Measurements from ENCODE around the gene RASL10B. TPM values are rescaled to one million over a fixed set of nuclear protein-coding genes. Genes with fewer than 3 reads are reported as not detected.

RASL10B gene
- total and polyA plus RNA-seq, 7 experiments from 2014 or later = 0.14 to 0.76 (median 0.37) TPM

DNA sequence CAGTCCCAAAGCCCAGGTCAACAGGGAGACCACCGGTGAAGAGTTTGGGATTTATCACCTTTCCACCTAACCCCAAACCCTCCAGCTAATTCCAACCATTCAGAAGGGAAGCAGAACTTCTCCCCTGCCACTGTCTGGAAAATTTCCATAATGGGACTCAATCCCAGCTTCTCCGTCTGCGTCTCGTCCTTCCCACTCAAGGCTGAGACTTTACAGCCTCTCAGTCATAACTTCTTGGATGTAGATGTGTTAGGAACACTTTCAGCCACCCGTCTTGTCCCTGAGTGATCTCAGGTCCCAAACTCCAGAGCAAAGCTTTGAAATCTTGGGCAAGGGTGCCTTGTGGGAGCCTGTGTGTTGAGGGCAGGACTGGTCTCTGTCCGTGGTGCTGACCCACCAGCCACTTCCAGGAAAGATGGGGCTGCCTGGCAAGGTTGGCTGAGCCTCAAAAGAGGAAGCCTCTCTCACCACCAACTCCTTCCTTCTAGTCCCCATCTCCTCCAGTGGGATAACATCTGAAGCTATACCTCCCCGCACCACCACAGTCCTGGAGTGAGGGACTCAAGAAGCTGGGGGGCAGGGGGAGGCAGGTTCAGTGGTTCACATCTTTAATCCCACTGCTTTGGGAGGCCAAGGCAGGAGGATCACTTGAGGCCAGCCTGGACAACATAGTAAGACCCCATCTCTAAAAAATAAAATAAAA is 12.3 kb downstream of the RASL10B start:
- no peaks in the 10 kb centered on the region for H3K4me1 ChIP-seq (ENCODE audit: control insufficient read depth in 2 of 2, insufficient read depth in 2 of 2, low read length in 2 of 2)
- Mint-ChIP-seq H3K36me3 (no peaks in the 10 kb centered on the region), H3K4me3 (no peak overlapping the region), H3K4me1 (peaks cover 4 to 16% (median 11%) of the 10 kb centered on the region in 7 donors), H3K27me3 (peaks cover 27 to 42% (median 33%) of the 10 kb centered on the region in 5 donors), H3K27ac (no peak overlapping the region), H3K9me3 (peaks cover 0 to 1% (median 0%) of the 10 kb centered on the region in 11 donors)
- no peaks in the 10 kb centered on the region for H3K9me3 ChIP-seq (ENCODE audit: control insufficient read depth in 2 of 3, low read length in 3 of 3)
- H3K36me3 ChIP-seq (ENCODE audit: control insufficient read depth in 2 of 3, insufficient read depth in 3 of 3, low read length in 3 of 3) = no peaks in the 10 kb centered on the region
- CTCF ChIA-PET = interaction anchor here (0.9 to 7.3 kb wide), 2 partner anchors 16 to 130 kb away, joined by 3 to 93 read pairs; no protein-coding TSS in a partner anchor
- no peak overlapping the region for H3K4me3 ChIP-seq (ENCODE audit: low read length)
- POLR2A ChIA-PET = interaction anchor here (0.6 to 1.0 kb wide), 2 partner anchors 65 to 602 kb away, joined by 3 read pairs; partner anchors contain the start of genes NLE1 and TAF15
- H3K27ac ChIP-seq (ENCODE audit: low read depth, low read length) = no peak overlapping the region
- H3K27me3 ChIP-seq (ENCODE audit: control insufficient read depth in 2 of 2, insufficient read depth in 2 of 2, low read length in 2 of 2) = peaks cover 0 to 17% of the 10 kb centered on the region in 2 donors
- DNase-seq (no peak), ATAC-seq (no peak)
- intact Hi-C loops (cut with micrococcal nuclease) = loop anchor here (10.0 kb wide), 2 partner anchors 199 to 599 kb away; partner anchors contain the start of genes NLE1 (in 1 of the 2) and UNC45B (in 1 of the 2)

- Mint-ChIP-seq H3K9me3 (peaks cover 0 to 1% (median 0%) of the 10 kb centered on the region in 11 donors), H3K36me3 (no peaks in the 10 kb centered on the region), H3K27me3 (peaks cover 31 to 43% (median 41%) of the 10 kb centered on the region in 5 donors), H3K4me3 (no peak overlapping the region), H3K4me1 (peaks cover 2 to 16% (median 11%) of the 10 kb centered on the region in 7 donors), H3K27ac (no peak overlapping the region)
- Histone ChIP-seq H3K27me3 (ENCODE audit: control insufficient read depth in 2 of 2, insufficient read depth in 2 of 2, low read length in 2 of 2) (peaks cover 0 to 17% of the 10 kb centered on the region in 2 donors), H3K27ac (ENCODE audit: low read depth, low read length) (no peak overlapping the region), H3K36me3 (ENCODE audit: control insufficient read depth in 2 of 3, insufficient read depth in 3 of 3, low read length in 3 of 3) (no peaks in the 10 kb centered on the region), H3K4me1 (ENCODE audit: control insufficient read depth in 2 of 2, insufficient read depth in 2 of 2, low read length in 2 of 2) (no peaks in the 10 kb centered on the region), H3K9me3 (ENCODE audit: control insufficient read depth in 2 of 3, low read length in 3 of 3) (no peaks in the 10 kb centered on the region), H3K4me3 (ENCODE audit: low read length) (no peak overlapping the region)
- DNase-seq = no peak
- intact Hi-C loops (cut with micrococcal nuclease) = loop anchor here (5.0 to 10.0 kb wide), 3 partner anchors 200 to 628 kb away; partner anchors contain the start of genes NLE1 (in 1 of the 2), RAD51D (in 1 of the 2) and UNC45B (in 1 of the 2)
- ATAC-seq = no peak
- POLR2A ChIA-PET = interaction anchor here (0.6 kb wide), 1 partner anchor 1361 kb away, joined by 3 read pairs; no protein-coding TSS in a partner anchor
- CTCF ChIA-PET = interaction anchor here (7.3 kb wide), 1 partner anchor 131 kb away, joined by 93 read pairs; no protein-coding TSS in a partner anchor
Measured at GRCh38 chr17:35744830-35745229, 13.4 kb downstream of the RASL10B start.

GRCh38 chr17:35745246-35745645 is 13.8 kb downstream of the RASL10B start:
- POLR2A ChIA-PET = interaction anchor here (0.6 kb wide), 2 partner anchors 1305 to 1361 kb away, joined by 3 read pairs; no protein-coding TSS in a partner anchor
- H3K27me3 Mint-ChIP-seq = peaks cover 34 to 43% (median 42%) of the 10 kb centered on the region in 5 donors

GRCh38 chr17:35745749-35746320 is 14.4 kb downstream of the RASL10B start:
- no peaks in the 10 kb centered on the region for H3K4me1 ChIP-seq (ENCODE audit: control insufficient read depth in 2 of 2, insufficient read depth in 2 of 2, low read length in 2 of 2)
- H3K27ac Mint-ChIP-seq = no peak overlapping the region
- H3K27me3 Mint-ChIP-seq = peaks cover 39 to 49% (median 47%) of the 10 kb centered on the region in 5 donors
- intact Hi-C loops (cut with micrococcal nuclease) = loop anchor here (2.0 to 10.0 kb wide), 5 partner anchors 201 to 629 kb away; partner anchors contain the start of genes NLE1 (in 1 of the 2), RAD51D (in 1 of the 2) and UNC45B (in 1 of the 2)
- no peak overlapping the region for H3K4me3 ChIP-seq (ENCODE audit: low read length)
- H3K9me3 Mint-ChIP-seq = peaks cover 0 to 1% (median 0%) of the 10 kb centered on the region in 11 donors
- ATAC-seq (no peak), DNase-seq (no peak)
- H3K36me3 Mint-ChIP-seq = no peaks in the 10 kb centered on the region
- H3K27ac ChIP-seq (ENCODE audit: low read depth, low read length) = no peak overlapping the region
- H3K36me3 ChIP-seq (ENCODE audit: control insufficient read depth in 2 of 3, insufficient read depth in 3 of 3, low read length in 3 of 3) = no peaks in the 10 kb centered on the region
- H3K4me3 Mint-ChIP-seq = no peak overlapping the region
- POLR2A ChIA-PET = interaction anchor here (0.6 kb wide), 1 partner anchor 1305 kb away, joined by 3 read pairs; no protein-coding TSS in a partner anchor
- H3K9me3 ChIP-seq (ENCODE audit: control insufficient read depth in 2 of 3, low read length in 3 of 3) = no peaks in the 10 kb centered on the region
- H3K27me3 ChIP-seq (ENCODE audit: control insufficient read depth in 2 of 2, insufficient read depth in 2 of 2, low read length in 2 of 2) = peaks cover 0 to 14% of the 10 kb centered on the region in 2 donors
- CTCF ChIA-PET = interaction anchor here (0.5 to 7.3 kb wide), 3 partner anchors 17 to 137 kb away, joined by 3 to 93 read pairs (median 3); no protein-coding TSS in a partner anchor
- peaks cover 0 to 24% (median 11%) of the 10 kb centered on the region in 7 donors for H3K4me1 Mint-ChIP-seq

More at GRCh38 chr17:35745246-35745645, 13.8 kb downstream of the RASL10B start:
- H3K36me3 ChIP-seq (ENCODE audit: control insufficient read depth in 2 of 3, insufficient read depth in 3 of 3, low read length in 3 of 3) = no peaks in the 10 kb centered on the region
- H3K4me1 ChIP-seq (ENCODE audit: control insufficient read depth in 2 of 2, insufficient read depth in 2 of 2, low read length in 2 of 2) = no peaks in the 10 kb centered on the region
- CTCF ChIA-PET = interaction anchor here (0.5 to 7.3 kb wide), 2 partner anchors 132 to 137 kb away, joined by 3 to 93 read pairs; no protein-coding TSS in a partner anchor
- Mint-ChIP-seq H3K9me3 (peaks cover 0 to 1% (median 0%) of the 10 kb centered on the region in 11 donors), H3K36me3 (no peaks in the 10 kb centered on the region), H3K27ac (no peak overlapping the region), H3K4me3 (no peak overlapping the region), H3K4me1 (peaks cover 0 to 19% (median 11%) of the 10 kb centered on the region in 7 donors)
- no peak for DNase-seq
- no peak overlapping the region for H3K27ac ChIP-seq (ENCODE audit: low read depth, low read length)
- no peak for ATAC-seq
- H3K9me3 ChIP-seq (ENCODE audit: control insufficient read depth in 2 of 3, low read length in 3 of 3) = no peaks in the 10 kb centered on the region
- H3K4me3 ChIP-seq (ENCODE audit: low read length) = no peak overlapping the region
- intact Hi-C loops (cut with micrococcal nuclease) = loop anchor here (5.0 to 10.0 kb wide), 3 partner anchors 200 to 628 kb away; partner anchors contain the start of genes NLE1 (in 1 of the 2), RAD51D (in 1 of the 2) and UNC45B (in 1 of the 2)
- H3K27me3 ChIP-seq (ENCODE audit: control insufficient read depth in 2 of 2, insufficient read depth in 2 of 2, low read length in 2 of 2) = peaks cover 0 to 17% of the 10 kb centered on the region in 2 donors

GRCh38 chr17:35747540-35748017 is 16.1 kb downstream of the RASL10B start:
- POLR2A ChIA-PET = interaction anchor here (0.5 to 1.4 kb wide), 2 partner anchors 61 to 486 kb away, joined by 3 read pairs; partner anchors contain the start of gene TAF15
- no peak overlapping the region for H3K4me3 Mint-ChIP-seq

More at GRCh38 chr17:35747540-35748017, 16.1 kb downstream of the RASL10B start:
- no peak overlapping the region for H3K27ac ChIP-seq (ENCODE audit: low read depth, low read length)
- Mint-ChIP-seq H3K9me3 (peaks cover 0 to 1% (median 0%) of the 10 kb centered on the region in 11 donors), H3K27me3 (peaks cover 35 to 50% (median 42%) of the 10 kb centered on the region in 5 donors), H3K4me1 (peaks cover 0 to 21% (median 3%) of the 10 kb centered on the region in 7 donors), H3K36me3 (no peaks in the 10 kb centered on the region), H3K27ac (no peak overlapping the region)
- no peaks in the 10 kb centered on the region for H3K36me3 ChIP-seq (ENCODE audit: control insufficient read depth in 2 of 3, insufficient read depth in 3 of 3, low read length in 3 of 3)
- H3K4me3 ChIP-seq (ENCODE audit: low read length) = no peak overlapping the region
- ATAC-seq (peak; percentile 93), DNase-seq (peak; percentile 61 to 83 (median 75))
- H3K9me3 ChIP-seq (ENCODE audit: control insufficient read depth in 2 of 3, low read length in 3 of 3) = no peaks in the 10 kb centered on the region
- H3K4me1 ChIP-seq (ENCODE audit: control insufficient read depth in 2 of 2, insufficient read depth in 2 of 2, low read length in 2 of 2) = no peaks in the 10 kb centered on the region
- CTCF ChIA-PET = interaction anchor here (0.5 to 7.3 kb wide), 26 partner anchors 9 to 1593 kb away, joined by 3 to 93 read pairs (median 4); partner anchors contain the start of genes PEX12, RAD51D, RASL10B and TAF15
- intact Hi-C loops (cut with micrococcal nuclease) = loop anchor here (1.0 to 10.0 kb wide), 12 partner anchors 34 to 1327 kb away; partner anchors contain the start of genes NLE1 (in 1 of the 2), RAD51D (in 1 of the 2) and UNC45B (in 1 of the 2)
- H3K27me3 ChIP-seq (ENCODE audit: control insufficient read depth in 2 of 2, insufficient read depth in 2 of 2, low read length in 2 of 2) = peaks cover 0 to 10% of the 10 kb centered on the region in 2 donors

Measured in naive thymus-derived CD4-positive, alpha-beta T cell (primary cell).